SK-N-SH (cell line): ENCODE results near the gene MAP4K1. TPM values are rescaled to one million over a fixed set of nuclear protein-coding genes. Genes with fewer than 3 reads are reported as not detected.

Experiments
- CTCF ChIA-PET: fragments of 300-600, 350-600 bp; formaldehyde crosslinking; extraction: SDS; loops from one replicate; lab custom pipeline; 2021; lab: Yijun Ruan, JAX
- POLR2A ChIA-PET: fragments of 350-600 bp; sonication (Branson Sonifier 250); formaldehyde crosslinking; extraction: SDS; loops from one replicate; lab custom pipeline; 2020; ENCODE audit warnings: antibody characterized with exemption, inconsistent platforms; lab: Yijun Ruan, JAX
- DNase-seq: peaks from one replicate; pipeline ENCODE4 v3.0.0; 2012
- H2AFZ ChIP-seq: fragments of 200-600 bp; sonication (generic); 2 replicates; pipeline ENCODE4 v1.8.1; 2016; ENCODE audit warnings: antibody characterized with exemption, mild to moderate bottlenecking, low read depth
- H3F3A ChIP-seq: fragments of 200-600 bp; sonication (generic); replicated peaks from 2 replicates; pipeline ENCODE3; 2016; ENCODE audit warnings: antibody characterized with exemption, mild to moderate bottlenecking; ENCODE audit not compliant: insufficient read depth
- H3K27ac ChIP-seq, 2 experiments: fragments of 200-500 bp in 1 of 2; fragments of 200-600 bp in 1 of 2; sonication (Bioruptor generic) in 1 of 2; sonication (generic), shearing (Covaris generic) in 1 of 2; 2 replicates each; pipeline versions ENCODE4 v1.5.1 to v1.6.1; 2014 to 2016; ENCODE audit warnings: low read depth in 2 of 2, inconsistent platforms in 1 of 2, low read length in 1 of 2, mild to moderate bottlenecking in 1 of 2, mixed read lengths in 1 of 2
- H3K27me3 ChIP-seq: fragments of 200-600 bp; sonication (generic), shearing (Covaris generic); 2 replicates; pipeline ENCODE4 v1.6.1; 2016; ENCODE audit warnings: mixed run types; ENCODE audit not compliant: insufficient read depth
- H3K36me3 ChIP-seq, 2 experiments: fragments of 200-500 bp in 1 of 2; fragments of 200-600 bp in 1 of 2; sonication (Bioruptor generic) in 1 of 2; sonication (generic) in 1 of 2; replicated peaks in 1 of 2; 2 replicates each; pipeline versions ENCODE3 to v1.5.1; 2014 to 2016; ENCODE audit warnings: low read length in 1 of 2, mild to moderate bottlenecking in 1 of 2; ENCODE audit not compliant: insufficient read depth in 2 of 2, control insufficient read depth in 1 of 2
- H3K4me1 ChIP-seq, 2 experiments: fragments of 200-500 bp in 1 of 2; fragments of 200-600 bp in 1 of 2; sonication (Bioruptor generic) in 1 of 2; sonication (generic), shearing (Covaris generic) in 1 of 2; 2 replicates each; pipeline versions ENCODE4 v1.5.1 to v1.6.1; 2014 to 2016; ENCODE audit warnings: low read depth in 1 of 2, low read length in 1 of 2, mixed run types in 1 of 2; ENCODE audit not compliant: insufficient read depth in 2 of 2, control insufficient read depth in 1 of 2
- H3K4me2 ChIP-seq: fragments of 200-600 bp; sonication (generic), shearing (Covaris generic); 2 replicates; pipeline ENCODE4 v1.6.1; 2017; ENCODE audit warnings: mixed run types
- H3K4me3 ChIP-seq, 2 experiments: fragments of 200-500 bp in 1 of 2; fragments of 200-600 bp in 1 of 2; sonication (Bioruptor generic) in 1 of 2; sonication (generic), shearing (Covaris generic) in 1 of 2; 2 replicates each; pipeline versions ENCODE4 v1.5.1 to v1.8.1; 2014 to 2016; ENCODE audit warnings: low read depth in 2 of 2, inconsistent platforms in 1 of 2, low read length in 1 of 2, mild to moderate bottlenecking in 1 of 2, mixed read lengths in 1 of 2, moderate library complexity in 1 of 2
- H3K79me2 ChIP-seq: fragments of 200-600 bp; sonication (generic); 2 replicates; pipeline ENCODE4 v1.8.1; 2017; ENCODE audit warnings: mild to moderate bottlenecking; ENCODE audit not compliant: insufficient read depth
- H3K9ac ChIP-seq: fragments of 200-600 bp; sonication (generic); 2 replicates; pipeline ENCODE4 v1.6.1; 2017; ENCODE audit warnings: mixed run types
- H3K9me2 ChIP-seq: fragments of 200-600 bp; sonication (generic); 2 replicates; pipeline ENCODE4 v1.6.1; 2017; ENCODE audit warnings: mixed run types
- H3K9me3 ChIP-seq: fragments of 200-600 bp; sonication (generic); 2 replicates; pipeline ENCODE4 v1.6.1; 2017; ENCODE audit warnings: mixed run types, mild to moderate bottlenecking, moderate library complexity
- H4K20me1 ChIP-seq: fragments of 200-600 bp; sonication (generic); 2 replicates; pipeline ENCODE4 v1.6.1; 2017; ENCODE audit warnings: mild to moderate bottlenecking, mixed run types; ENCODE audit not compliant: insufficient read depth
- CTCF ChIP-seq: fragments of 200-600 bp; sonication (generic); IDR thresholded peaks from 2 replicates; pipeline ENCODE4 v1.6.1; 2017; ENCODE audit warnings: antibody characterized with exemption, mild to moderate bottlenecking, moderate library complexity
- EP300 ChIP-seq, 2 experiments: IDR thresholded peaks; 2 replicates each; pipeline versions ENCODE4 v1.4.0 to v1.6.1; 2012; ENCODE audit warnings: borderline replicate concordance in 1 of 2, low read depth in 1 of 2, low read length in 1 of 2
- EZH2phosphoT487 ChIP-seq: fragments of 200-600 bp; sonication (generic); IDR thresholded peaks from 2 replicates; pipeline ENCODE4 v1.6.1; 2017; ENCODE audit warnings: low read depth, mixed run types, mild to moderate bottlenecking, antibody characterized with exemption, moderate library complexity, borderline replicate concordance
- FOXM1 ChIP-seq: IDR thresholded peaks from 2 replicates; pipeline ENCODE4 v1.4.0; 2012; ENCODE audit warnings: low read depth, mild to moderate bottlenecking
- JUND ChIP-seq: IDR thresholded peaks from 2 replicates; pipeline ENCODE4 v1.4.0; 2012
- MXI1 ChIP-seq: IDR thresholded peaks from 2 replicates; pipeline ENCODE4 v1.6.1; 2012; ENCODE audit warnings: mild to moderate bottlenecking, low read depth, low read length, improper control_type of control experiment
- NRF1 ChIP-seq: IDR thresholded peaks from 2 replicates; pipeline ENCODE4 v1.6.1; 2012; ENCODE audit warnings: low read depth, mild to moderate bottlenecking, low read length
- POLR2AphosphoS5 ChIP-seq: IDR thresholded peaks from 2 replicates; pipeline ENCODE4 v1.6.1; 2012; ENCODE audit warnings: low read depth, low read length
- RFX5 ChIP-seq: IDR thresholded peaks from 2 replicates; pipeline ENCODE4 v1.6.1; 2012; ENCODE audit warnings: mild to moderate bottlenecking, improper control_type of control experiment, low read length
- SMC3 ChIP-seq: IDR thresholded peaks from 2 replicates; pipeline ENCODE4 v1.6.1; 2012; ENCODE audit warnings: low read depth, low read length, improper control_type of control experiment
- TCF12 ChIP-seq: IDR thresholded peaks from 2 replicates; pipeline ENCODE4 v1.4.0; 2012
- TEAD4 ChIP-seq: IDR thresholded peaks from 2 replicates; pipeline ENCODE4 v1.4.0; 2012; ENCODE audit warnings: mild to moderate bottlenecking, borderline replicate concordance; ENCODE audit not compliant: insufficient read depth
- YY1 ChIP-seq: IDR thresholded peaks from 2 replicates; pipeline ENCODE4 v1.4.0; 2012; ENCODE audit warnings: low read depth, mild to moderate bottlenecking
- WGBS: methylation state at CpG from one replicate; pipeline ENCODE4 v1.1.6; 2017; ENCODE audit warnings: low lambda C conversion rate; 5-methylcytosine and 5-hydroxymethylcytosine counted together
- polyA plus RNA-seq, 3 experiments: library from polyadenylated mRNA; depleted of rRNA; stranded (reverse); fragments of >200 nt; gene quantifications; 2 replicates each; pipeline ENCODE4 v1.2.3, GENCODE V29; 2012

The MAP4K1 gene
- polyA plus RNA-seq, 1 of the 3 experiments (the other 2 are of a cell fraction) = 0.31 TPM

GRCh38 chr19:38665219-38665931 is 47.6 kb upstream of the MAP4K1 start:
- Histone ChIP-seq H3F3A (peaks cover 40% of the 10 kb centered on the region), H3K9ac (peak overlapping the region; percentile 48), H3K4me3 (no peak overlapping the region), H3K27ac (peak overlapping the region; percentile 81 to 86), H3K4me2 (peak overlapping the region; percentile 69), H3K79me2 (peaks cover 100% of the 10 kb centered on the region), H3K9me2 (no peaks in the 10 kb centered on the region), H4K20me1 (peaks cover 54% of the 10 kb centered on the region), H3K9me3 (no peaks in the 10 kb centered on the region), H3K36me3 (peaks cover 3 to 12% of the 10 kb centered on the region in 2 experiments)
- CTCF ChIA-PET = interaction anchor here (0.6 to 1.3 kb wide), 2 partner anchors 31 to 296 kb away, joined by 3 to 4 read pairs; no protein-coding TSS in a partner anchor
- DNase-seq = no peak
- POLR2A ChIA-PET = interaction anchor here (0.8 to 2.2 kb wide), 2 partner anchors 17 to 25 kb away, joined by 3 to 10 read pairs; partner anchors contain the start of gene ACTN4
- 85% methylated on average over 12 of the region's 13 CpGs for WGBS
- TF ChIP-seq JUND (no peak), POLR2AphosphoS5 (0 out of 2 replicates have a peak, but pooled peaks have one; percentile 4), TCF12 (peak; percentile 32; the same call in 1 of the 2 replicates)
- TF ChIP-seq, all 33 proteins: peak for 2
- Histone ChIP-seq H3K4me1 (peaks cover 43 to 71% of the 10 kb centered on the region in 2 experiments), H3K27me3 (no peaks in the 10 kb centered on the region), H2AFZ (no peak overlapping the region)

- Histone ChIP-seq H3K9ac (peak overlapping the region; percentile 48; the same call in 1 of the 2 replicates), H3K4me1 (peaks cover 43 to 76% of the 10 kb centered on the region in 2 experiments), H3K9me2 (no peaks in the 10 kb centered on the region), H3K79me2 (peaks cover 100% of the 10 kb centered on the region), H3K36me3 (peaks cover 3 to 12% of the 10 kb centered on the region in 2 experiments), H3K27me3 (no peaks in the 10 kb centered on the region), H2AFZ (no peak overlapping the region), H4K20me1 (peaks cover 47% of the 10 kb centered on the region), H3K4me3 (no peak overlapping the region), H3K27ac (peak overlapping the region; percentile 81 to 86), H3F3A (peaks cover 38% of the 10 kb centered on the region), H3K4me2 (peak overlapping the region; percentile 69), H3K9me3 (no peaks in the 10 kb centered on the region)
- ChIA-PET POLR2A (interaction anchor here (0.8 to 2.2 kb wide), 2 partner anchors 17 to 26 kb away, joined by 3 to 10 read pairs; partner anchors contain the start of gene ACTN4), CTCF (interaction anchor here (1.3 kb wide), 1 partner anchor 15 kb away, joined by 3 read pairs; no protein-coding TSS in a partner anchor)
- TF ChIP-seq CTCF (no peak), MXI1 (no peak), SMC3 (no peak), YY1 (no peak), JUND (no peak), EP300 (IDR thresholded peaks at IDR 0.05; ENCODE audit: borderline replicate concordance in 1 of 2, low read depth in 1 of 2, low read length in 1 of 2) (no peak), TCF12 (no peak), EZH2phosphoT487 (no peak), TEAD4 (no peak), NRF1 (no peak), FOXM1 (no peak), RFX5 (no peak)
- 70% methylated on average over 6 of the region's 7 CpGs for WGBS
- no peak for DNase-seq
These were observed 46.9 kb upstream of the MAP4K1 start for GRCh38 chr19:38664503-38665211.
